GM19438 (cell line): ENCODE data around the gene PPP6R2.

Experiments
- ATAC-seq: cut with Tn5 transposase; IDR thresholded peaks from one replicate; pipeline ENCODE4 v1.9.1; 2021; ENCODE audit warnings: low read depth; ENCODE audit not compliant: unreplicated experiment

Gene PPP6R2

DNA sequence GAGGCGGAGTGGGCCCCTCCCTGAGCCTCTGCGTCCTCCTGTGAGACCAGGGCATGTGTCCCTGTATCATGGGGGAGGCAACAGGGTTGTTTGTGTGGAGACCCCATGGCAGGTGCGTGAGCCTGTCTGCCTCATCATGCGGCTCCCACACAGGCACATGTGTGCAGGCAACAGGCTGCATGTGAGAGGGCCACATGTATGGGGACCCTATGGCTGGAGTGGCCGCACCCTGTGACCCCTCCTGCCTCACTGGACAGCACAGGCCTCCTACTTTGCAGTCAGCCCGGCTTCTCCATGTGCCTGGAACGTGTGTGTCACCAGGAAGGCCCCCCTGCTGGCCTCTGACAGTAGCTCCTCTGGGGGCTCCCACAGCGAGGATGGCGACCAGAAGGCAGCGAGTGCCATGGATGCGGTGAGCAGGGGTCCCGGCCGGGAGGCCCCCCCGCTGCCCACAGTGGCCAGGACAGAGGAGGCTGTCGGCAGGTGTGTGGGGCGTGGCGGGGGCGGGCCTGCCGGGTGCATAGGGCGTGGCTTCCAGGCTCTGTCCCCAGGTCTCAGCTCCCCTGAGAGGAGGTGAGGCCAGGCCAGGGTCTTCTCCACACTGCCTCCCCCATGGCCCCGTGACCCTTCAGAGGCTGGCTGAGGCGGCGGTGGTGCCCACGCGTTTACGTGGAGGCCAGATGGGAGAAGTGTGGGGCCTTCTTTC, 97.6 kb downstream of the PPP6R2 start:
- ATAC-seq, result no peak

DNA sequence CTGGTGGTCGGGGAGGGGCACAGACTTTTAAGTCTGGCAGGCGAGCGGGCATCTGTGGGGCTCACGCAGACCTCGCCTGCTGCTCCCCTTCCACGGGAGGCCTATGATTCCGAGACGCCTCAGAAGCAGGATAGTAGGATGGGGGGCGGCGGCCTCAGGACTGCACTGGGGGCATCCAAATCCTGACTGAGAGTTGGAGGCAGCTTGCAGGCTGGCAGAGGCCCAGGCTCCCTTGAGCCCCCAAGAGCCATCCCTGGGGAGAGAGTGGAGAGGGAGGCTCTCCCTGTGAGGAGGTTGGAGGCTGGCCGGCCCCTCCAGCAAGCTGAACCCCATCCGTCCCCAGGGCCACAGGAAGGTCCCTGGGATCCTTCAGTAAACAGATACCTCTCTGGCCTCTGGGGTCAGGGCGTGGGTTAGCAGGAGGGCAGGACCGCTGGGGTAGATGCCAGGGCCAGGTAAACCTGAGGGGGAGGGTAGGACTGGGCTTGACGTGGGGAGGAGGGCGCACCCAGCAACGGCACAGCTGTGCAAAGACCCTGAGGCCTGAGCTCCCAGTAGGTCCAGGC, 98.4 kb downstream of the PPP6R2 start:
- no peak for ATAC-seq

DNA sequence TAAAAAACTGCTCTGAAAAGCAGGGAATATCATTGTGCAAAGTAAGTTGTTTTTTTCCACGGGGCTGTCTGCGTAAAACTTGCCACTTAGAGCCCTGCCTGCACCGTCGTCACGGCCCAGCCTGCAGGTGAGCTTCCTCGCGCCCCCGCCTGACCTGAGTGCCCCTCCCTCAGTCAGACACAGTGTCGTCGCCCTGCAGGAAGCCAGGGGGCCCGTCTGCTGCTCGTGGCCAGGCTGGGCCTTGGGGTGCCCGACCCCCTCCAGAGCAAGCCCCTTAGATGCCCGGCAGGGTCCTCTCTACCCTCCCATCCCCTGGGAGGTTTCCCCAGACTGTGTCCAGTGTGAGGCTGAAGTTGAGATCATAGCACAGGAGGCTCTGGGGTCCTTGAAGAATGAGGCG, 100.1 kb downstream of the PPP6R2 start:
- ATAC-seq, result no peak

DNA sequence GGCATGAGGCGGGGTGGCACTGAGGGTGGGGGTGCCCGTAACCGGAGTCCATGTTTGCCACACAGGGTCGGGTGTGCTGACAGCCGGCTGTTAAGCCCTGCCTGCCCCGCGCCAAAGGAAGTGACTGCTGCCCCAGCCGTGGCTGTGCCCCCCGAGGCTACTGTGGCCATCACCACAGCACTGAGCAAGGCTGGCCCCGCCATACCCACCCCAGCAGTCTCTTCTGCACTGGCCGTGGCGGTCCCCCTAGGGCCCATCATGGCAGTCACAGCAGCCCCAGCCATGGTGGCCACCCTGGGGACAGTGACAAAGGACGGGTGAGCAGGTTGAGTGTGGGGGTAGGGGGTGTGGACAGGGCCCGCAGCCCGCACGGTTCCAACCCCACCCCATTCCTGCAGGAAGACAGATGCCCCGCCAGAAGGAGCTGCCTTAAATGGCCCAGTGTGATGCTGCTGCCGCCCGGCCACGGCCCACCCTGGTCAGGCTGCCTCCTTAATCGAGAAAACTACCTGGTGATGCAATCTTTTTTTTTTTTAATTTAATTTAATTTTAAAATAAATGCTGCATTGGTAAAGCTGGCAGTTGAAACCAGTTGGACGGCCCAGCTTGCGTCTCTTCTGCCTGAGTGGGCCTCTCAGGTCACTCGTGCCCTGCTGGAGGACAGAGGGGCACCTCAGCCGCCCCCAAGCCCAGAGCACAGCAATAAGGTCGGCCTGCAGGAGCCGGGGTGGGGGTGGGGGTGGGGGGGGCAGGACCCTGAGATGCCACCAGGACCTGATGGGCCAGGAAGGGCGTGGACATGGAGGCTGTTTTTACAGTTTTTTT, 100.9 kb downstream of the PPP6R2 start:
- no peak for ATAC-seq

DNA sequence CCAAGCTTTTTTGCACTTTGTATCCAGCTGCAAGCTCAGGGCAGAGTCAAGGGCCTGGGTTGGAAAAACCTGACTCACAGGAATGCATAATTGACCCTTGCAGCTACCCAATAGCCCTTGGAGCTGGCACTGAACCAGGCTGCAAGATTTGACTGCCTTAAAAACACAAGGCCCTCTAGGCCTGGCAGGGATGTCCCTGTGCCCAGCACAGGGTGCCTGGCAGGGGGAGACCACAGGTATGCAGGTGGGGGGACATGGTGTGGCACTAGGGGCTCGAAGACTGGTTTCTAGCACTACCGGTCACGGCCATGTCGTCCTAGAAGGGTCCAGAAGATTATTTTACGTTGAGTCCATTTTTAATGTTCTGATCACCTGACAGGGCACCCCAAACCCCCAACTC, 101.5 kb downstream of the PPP6R2 start:
- no peak for ATAC-seq

DNA sequence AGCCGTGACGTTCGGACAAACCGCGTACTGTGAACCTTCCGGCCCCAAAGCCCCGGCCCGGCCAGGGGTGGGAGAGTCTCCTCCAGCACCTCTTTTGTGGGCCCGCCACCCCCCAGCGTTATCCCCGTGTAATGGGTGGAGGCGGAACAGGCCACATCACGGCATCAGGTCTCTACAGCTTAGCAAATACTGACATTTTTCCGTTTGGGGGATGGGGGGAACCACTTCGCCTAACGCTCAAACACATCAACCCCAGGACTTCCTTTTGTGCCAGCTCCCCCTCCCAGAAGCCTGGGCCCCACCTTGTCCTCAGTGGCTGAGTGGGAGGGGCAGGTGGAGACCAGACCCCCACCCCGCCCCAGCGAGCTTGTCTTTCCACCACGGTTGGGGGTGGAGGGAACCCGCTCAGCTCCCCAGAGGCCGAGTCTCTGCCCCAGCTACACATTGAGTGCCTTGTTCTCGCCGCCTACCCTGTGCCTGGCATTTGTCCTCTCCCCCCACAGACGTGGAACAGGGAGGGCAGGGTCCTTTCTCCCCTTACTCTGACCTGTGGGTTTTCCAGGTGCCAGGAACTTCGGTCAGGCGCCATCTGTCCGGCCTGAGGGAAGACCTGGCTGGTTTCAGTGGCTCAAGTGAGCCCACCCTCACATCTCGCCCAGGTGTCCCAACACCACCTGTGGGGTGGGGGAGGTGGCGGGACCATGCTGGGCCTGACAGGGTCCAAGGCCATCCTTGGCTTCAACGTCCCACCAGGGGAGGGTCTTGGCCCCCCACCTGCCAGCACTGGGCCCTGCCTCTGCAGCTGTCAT, 102.1 kb downstream of the PPP6R2 start:
- no peak for ATAC-seq

DNA sequence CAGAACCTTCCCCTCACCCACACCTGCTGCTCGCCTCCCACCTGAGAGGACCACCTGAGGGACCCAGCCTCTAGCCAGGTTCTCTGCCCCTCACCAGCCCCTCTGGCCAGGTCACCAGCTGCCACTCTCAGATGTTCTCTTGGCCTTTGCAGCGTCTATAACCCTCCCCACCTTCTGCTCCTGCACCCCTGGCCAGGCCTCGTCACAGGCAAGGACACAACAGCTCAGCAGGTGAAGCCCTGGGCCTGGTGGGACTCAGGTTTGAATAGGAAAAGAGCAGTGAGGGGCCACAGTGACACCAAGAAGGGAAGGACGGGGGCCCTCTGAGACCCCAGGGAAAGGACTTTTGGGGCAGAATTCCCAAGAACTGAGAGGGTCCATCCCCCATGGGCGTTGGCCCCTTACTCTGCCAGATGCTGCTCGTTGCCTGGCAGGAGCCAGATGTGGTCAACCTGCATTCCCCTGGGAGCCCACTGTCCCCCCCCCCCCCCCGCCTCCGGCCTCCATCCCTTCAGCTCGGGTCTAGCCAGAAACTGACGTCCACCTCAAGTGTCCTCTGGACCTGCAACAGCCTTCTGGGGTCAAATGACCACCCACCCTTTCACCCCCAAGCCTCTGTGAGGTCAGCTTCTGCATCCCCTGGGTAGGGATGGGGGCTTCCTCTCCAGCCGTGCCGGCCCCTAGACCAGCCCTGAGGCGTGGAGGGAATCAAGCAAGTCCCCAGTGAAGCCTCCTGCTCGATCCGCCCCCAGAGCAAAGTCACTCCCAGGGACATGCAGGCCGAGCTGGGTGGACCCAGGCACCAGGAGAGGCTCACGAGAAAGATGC, 103.0 kb downstream of the PPP6R2 start:
- ATAC-seq, result no peak

DNA sequence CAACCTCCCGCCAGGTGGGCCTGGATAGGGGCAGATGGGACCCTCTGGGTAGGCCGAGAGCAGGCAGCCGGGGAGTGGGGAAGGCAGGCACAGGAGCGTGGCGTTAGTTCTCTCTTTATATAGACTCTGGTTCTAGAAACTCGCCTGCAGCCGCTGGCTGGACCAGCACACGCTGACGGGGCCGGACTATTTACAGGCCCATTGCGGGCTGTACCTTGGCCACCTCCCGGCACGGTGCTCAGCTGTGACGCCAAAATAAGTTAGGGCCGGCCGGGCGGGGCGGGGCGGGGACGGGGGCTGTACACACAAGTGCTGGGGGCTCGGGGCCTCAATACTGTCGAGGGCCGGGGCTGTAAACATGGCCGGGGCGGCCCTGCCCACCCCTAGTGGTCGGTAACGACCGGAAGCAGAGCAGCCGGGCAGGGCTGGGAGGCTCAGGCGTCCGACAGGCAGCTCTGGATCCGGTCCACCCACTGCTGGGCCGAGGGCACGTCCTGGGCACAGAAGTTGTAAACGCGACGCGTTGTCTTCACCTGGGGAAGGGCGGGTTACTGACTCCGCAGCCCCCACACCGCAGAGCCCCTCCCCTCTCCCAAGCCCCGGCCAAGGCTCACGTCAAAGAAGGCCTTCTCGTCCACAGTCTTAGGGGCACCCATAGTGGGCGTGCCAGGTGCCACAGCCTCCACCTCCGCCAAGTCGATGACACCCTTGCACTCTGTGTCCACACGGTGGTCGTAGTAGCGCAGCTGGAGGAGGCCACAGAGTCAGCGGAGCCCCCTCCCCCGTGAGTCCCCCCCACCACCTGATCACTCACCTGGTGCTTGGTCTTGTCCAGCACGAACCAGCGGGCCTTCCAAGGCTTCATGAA, 103.8 kb downstream of the PPP6R2 start:
- no peak for ATAC-seq

DNA sequence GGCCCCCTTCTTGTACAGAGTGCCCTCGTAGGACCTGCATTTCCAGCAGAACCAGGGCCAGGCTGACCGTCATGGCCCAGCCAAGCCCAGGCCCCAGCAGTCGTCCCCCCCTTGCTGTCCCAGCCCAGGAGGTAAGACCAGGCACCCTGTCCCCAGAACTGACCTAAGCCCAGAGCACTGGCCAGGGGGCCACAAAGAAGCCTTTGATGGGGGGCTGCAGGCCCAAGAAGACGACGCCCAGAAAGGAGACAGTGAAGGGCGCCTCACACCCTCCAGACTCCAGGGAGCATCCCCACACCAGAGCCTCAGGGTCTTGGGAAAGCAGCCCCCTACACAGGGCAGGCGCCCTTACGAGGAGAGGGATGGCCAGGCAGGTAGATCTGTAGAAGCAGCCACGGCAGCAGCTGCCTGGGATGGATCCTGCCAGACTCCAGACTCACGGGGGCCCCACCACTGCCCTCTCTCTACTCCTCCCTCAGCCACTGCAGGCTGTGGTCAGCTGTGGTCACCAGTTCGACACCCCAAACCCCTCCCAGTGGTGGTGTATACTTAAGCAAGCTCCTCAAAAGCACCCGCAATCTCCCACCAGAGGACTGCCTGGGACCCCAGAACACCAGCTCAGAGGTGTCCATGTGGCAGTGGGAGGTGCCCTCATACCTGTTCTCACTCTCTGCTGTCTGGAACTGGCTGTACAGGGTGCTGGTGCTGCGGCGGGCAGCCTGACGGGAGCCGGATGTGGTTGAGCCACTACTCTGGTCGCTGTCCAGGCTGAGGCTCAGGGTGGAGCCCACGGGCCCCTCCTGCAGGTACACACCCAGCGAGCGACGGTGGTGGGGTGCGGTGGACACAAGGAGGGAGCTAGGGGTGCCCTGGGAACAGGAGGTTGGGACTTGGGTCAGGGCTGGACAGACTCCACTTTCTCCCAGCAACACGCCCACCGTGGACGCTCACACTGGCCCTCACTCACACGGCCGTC, 104.7 kb downstream of the PPP6R2 start:
- no peak for ATAC-seq

DNA sequence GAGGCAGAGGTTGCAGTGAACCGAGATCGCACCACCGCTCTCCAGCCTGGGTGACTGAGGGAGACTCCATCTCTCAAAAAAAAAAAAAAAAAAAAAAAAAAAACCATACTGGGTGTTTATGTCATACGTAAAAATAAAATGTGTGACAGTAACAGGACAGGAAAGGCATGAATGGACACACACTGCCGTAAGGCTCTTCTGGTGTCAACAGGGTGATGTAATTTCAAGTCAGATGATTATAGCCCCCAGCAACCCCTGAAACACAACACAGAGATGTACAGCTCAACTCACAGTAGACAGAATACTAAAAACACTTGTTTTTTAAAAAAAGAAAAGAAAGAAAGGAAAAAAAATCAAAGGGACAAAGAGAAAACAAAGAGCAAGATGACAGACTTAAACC, 109.5 kb downstream of the PPP6R2 start:
- ATAC-seq, result no peak

DNA sequence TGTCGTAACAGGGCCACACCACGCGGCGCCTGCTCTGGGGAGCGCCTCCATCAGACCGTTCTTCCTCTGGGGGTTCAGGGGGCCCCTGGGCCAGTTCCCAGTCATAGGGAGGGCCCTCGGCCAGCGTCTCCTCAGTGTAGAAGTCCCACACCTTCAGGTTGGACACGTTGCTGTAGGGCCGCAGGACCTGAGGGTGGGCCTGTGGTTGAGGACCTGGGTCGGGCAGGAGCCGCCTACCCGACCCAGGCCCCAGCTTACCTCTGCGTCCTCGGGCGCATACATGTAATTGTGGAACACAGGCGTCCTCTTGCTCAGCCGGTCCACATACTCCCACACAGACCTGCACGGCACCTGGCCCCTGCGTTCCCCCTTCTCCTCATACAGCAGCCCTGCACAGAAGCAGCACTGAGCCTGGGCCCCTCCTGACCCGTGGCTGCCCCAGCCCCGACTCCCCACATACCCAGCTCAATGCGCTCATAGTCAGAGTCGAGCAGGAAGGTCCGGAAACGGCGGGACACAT, 111.5 kb downstream of the PPP6R2 start:
- ATAC-seq, result no peak

DNA sequence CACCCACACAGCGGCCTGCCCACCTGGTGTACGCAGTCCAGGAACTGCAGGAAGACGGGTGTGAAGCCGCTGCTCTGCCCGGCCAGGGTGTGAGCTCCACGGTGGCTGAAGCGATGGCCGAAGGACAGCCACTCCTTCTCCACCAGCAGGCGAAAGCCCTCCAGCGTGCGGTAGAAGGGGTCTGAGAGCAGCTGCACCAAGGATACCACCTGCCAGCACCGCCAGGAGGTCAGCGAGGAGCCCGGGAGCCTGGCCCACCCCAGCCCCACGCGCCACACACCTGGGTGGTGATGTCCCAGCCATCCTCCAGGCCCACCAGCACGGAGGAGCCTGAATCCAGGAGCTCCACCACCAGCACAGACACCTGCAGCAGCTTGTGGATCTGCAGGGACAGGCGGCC, 112.1 kb downstream of the PPP6R2 start:
- no peak for ATAC-seq

DNA sequence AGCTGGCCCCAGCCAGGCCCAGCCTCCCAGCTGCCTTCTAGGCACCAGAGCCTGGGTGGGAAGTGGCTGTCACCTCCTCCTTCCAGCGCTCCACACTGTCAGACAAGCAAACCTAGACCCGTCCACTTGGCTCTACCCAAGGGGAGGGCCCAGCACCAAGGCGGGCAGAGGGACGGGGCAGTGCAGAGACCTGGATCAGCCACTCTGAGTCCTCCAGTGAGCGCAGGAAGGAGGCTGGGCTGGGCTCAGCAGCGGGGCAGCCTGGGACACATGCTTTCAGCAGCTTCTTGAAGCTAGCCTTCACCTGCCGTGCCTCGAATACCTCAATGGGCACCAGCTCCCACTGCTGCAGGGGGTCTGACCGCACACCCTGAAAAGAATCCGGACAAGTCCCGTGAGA, 112.9 kb downstream of the PPP6R2 start:
- no peak for ATAC-seq

DNA sequence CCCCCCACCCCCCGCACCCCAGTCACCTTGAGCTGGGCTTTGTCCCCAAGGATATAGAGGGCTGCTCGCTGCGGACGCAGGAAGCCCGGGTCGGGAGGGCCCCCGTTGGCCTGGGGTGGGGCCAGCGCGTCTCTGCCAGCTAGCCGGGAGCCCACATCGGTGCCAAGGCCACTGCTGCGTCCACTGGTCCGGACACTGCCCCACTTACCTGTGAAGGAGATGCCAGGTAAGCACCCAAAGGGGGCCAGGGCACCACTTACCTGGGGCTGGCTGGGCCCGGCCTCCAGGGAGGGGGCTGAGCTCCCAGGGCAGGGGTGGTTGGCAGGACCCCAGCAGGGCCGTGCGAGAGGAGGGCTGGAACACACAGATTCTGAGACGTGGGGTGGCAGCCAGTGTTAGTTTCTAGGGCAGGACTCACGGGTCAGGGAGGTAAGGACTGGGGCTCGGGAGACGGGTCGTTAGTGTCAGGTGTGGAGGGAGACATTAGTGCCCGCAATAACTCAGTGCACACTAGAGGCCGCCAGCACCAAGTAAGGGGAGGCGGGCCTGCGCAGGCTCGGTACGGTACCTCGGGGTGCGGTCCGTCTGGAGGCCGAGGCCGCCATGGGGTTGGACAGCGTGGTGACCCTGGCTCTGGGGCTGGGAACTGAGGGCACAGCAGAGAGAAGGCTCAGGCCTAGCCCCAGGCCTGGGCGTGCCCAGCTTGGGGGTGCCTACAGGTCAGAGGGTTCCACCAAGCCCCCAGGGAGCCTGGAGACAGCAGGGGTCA, 113.5 kb downstream of the PPP6R2 start:
- ATAC-seq, result no peak

DNA sequence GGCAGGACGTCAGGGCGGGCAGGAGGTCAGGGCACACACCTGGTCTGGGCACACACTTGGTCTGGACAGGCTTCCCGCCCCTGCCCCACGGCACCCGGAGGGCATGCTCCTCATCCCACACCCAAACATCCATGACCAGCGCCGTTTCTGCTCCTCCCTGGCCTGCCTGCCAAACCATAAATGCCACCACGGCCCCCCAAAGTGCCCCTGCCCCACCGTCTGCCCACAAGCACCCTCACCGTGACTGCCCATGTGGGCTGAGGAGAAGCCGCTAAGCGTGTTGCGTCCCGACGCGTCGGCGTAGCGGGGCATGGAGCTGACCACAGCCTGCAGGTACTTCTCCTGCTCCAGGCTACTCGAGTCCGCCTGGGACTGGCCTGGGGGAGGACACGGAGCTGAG, 115.9 kb downstream of the PPP6R2 start:
- ATAC-seq, result no peak

DNA sequence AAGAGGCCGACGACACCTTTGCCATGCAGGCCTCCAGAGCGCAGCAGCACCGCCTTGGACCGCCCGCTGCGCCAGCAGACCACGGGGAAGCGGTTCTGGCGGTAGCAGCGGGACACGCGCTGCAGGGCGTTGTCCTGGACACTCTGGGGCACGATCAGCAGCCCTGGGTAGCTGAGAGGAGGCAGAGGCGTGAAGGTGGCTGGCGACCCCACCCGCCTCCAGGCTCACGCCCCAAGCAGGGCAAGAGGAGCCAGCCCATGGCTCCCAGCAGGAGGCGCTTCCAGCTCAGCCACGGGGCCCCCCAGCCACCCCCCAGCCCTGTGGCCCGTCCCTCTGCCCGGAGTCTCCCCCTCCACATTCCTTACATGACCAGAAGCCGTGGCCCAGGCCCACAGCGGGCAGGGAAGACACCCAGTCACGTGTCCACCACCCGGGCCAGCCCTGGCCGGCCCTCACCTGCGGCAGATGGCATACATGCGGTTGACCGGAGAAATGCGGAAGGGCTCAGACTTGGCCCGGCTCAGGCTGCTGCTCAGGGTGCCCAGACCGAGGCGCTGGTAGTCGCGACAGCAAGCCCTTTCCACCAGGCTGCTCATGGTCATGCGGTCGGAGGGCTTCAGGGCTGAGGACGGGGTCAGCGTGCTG, 116.5 kb downstream of the PPP6R2 start:
- ATAC-seq, result no peak

DNA sequence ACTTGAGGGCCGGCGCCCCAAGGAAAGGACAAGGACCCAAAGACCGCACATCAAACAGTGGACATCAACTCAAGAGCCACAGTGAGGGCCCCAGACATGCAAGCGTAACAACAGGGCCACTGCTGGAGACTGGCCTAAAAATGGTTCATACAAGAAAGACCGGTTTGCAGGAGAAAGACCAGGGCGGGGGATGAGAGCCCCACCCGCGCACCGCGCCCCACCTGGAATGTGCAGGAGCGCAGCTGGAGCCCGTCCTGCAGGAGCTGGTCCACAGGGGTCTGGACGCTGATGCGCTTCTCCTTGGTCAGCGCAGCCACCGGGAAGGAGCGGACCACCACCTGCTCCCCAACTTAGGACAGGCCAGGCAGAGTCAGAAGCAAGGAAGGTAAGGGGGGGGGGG, 117.8 kb downstream of the PPP6R2 start:
- ATAC-seq, result no peak
